A549 (cell line): ENCODE measurements around the gene EPS8L1.

Source experiments
- CBX2 ChIP-seq: fragments of 200-600 bp; sonication (generic); IDR thresholded peaks from 2 replicates; pipeline ENCODE4 v1.6.1; 2016; ENCODE audit warnings: low read depth, mild to moderate bottlenecking, borderline replicate concordance
- CTCF ChIP-seq: fragments of >200 bp; sonication (Bioruptor Twin); formaldehyde crosslinking; IDR thresholded peaks from 3 replicates; pipeline ENCODE4 v1.5.1; 2016
- EP300 ChIP-seq, 2 experiments: fragments of >200 bp; sonication (Bioruptor Twin); formaldehyde crosslinking; IDR thresholded peaks; 2 replicates in 1 of 2; 3 replicates in 1 of 2; pipeline ENCODE4 v1.6.1; 2016 to 2017
- JUNB ChIP-seq: fragments of >200 bp; sonication (Bioruptor Twin); formaldehyde crosslinking; IDR thresholded peaks from 2 replicates; pipeline ENCODE4 v1.6.1; 2016
- MAX ChIP-seq: IDR thresholded peaks from 2 replicates; pipeline ENCODE4 v1.6.1; 2012
- MAZ ChIP-seq: fragments of 150-350 bp; IDR thresholded peaks from 2 replicates; pipeline ENCODE4 v1.6.1; 2014; ENCODE audit warnings: antibody characterized with exemption, low read depth, low read length, borderline replicate concordance
- SMC3 ChIP-seq: fragments of >200 bp; sonication (Bioruptor Twin); formaldehyde crosslinking; IDR thresholded peaks from 3 replicates; pipeline ENCODE4 v1.6.1; 2018; ENCODE audit warnings: inconsistent platforms

GRCh38 chr19:55095260-55096060 is 19.8 kb downstream of the EPS8L1 start:
- TF ChIP-seq SMC3 (no peak), CBX2 (no peak), EP300 (IDR thresholded peaks at IDR 0.05) (no peak), JUNB (no peak), CTCF (no peak), MAZ (no peak), MAX (no peak)
